HG03571 (cell line): ENCODE data around the gene UPP2.

Experiments used
- ATAC-seq: cut with Tn5 transposase; IDR thresholded peaks from one replicate; pipeline ENCODE4 v1.9.1; 2021; ENCODE audit not compliant: unreplicated experiment

The UPP2 gene

GRCh38 chr2:158140201-158140600 is 38.5 kb downstream of the UPP2 start:
- no peak for ATAC-seq

DNA sequence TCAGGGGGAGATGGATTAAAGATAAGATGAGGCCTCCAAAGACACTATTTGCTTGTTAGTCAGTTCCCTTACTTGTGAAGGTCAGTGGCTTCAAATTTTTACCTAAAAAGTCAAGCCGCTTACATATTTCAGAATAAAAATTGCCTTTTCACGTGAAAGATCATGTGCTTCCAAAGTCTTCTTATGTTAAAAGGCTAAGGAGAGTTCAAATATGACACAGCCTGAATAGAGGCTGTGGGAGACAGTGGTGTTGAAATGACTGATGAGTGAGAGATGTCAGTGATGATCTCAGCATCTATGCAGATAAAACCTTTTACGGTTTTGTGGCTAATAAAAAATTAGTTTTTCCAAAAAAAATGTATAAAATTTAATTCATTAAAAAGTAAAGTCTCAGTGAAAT is 40.5 kb downstream of the UPP2 start:
- no peak for ATAC-seq

DNA sequence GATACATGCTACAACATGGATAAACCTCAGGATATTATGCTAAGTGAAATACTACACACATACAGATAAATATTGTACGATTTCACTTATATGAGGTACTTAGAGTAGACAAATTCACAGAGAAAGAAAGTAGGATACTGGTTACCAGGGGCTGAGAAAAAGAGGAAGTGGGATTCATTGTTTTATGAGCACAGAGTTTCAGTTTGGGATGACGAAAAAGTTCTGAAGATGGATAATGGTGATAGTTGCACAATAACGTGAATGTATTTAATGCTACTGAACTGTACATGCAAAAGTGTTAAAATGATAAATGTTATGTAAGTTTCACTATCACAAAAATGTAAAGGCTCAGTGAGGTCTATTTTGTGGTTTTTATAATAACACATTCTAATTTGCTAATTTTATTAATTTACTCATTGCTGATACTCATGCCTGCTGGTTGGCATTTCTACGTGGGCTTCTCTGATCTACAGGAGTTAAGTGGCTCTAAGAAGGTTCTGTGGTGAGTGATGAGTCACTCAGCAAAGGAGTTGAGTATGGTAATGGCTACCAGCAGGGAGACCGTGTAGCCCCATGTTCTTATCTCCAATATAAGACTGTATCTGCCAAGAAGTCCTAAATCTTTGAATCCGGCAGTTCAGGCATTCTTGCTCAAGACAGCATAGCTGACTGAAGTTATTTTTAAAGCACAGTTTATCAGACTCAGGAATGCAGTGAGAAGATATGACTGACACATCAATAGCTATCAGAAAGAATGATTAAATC is 41.1 kb downstream of the UPP2 start:
- no peak for ATAC-seq

GRCh38 chr2:158143703-158144360 is 42.2 kb downstream of the UPP2 start:
- no peak for ATAC-seq

DNA sequence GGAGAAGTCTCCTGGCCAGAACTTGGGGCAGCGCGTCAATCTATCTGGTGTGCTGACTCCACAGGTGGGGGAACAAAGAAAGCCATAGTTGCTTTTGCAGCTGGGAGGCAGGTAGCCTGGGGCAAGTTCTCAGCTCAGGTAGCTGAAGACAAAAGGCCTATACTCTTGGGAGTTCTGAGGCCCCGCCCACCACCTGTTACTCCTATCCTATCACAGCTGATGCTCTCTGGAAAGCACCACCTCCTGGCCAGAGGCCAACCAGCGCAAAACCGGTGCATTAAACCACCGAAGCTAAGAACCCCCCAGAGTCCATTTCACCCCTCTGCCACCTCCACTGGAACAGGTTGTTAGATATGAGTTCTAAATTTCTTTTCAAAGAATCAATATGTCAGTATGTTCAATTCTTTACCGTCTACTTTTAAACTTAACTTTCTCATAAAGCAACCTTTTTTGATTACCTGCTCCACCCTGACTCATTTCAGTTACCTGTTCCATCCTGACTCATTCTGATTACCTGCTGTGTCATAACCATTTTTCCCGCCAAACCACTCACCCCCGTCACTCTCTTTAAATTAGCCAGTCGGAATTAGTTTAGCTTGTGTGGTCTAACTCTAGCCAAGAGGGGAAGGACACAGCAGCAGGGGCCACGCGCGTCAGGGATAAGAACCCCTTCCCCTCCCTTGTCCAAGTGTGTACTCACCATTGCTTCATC is 43.4 kb downstream of the UPP2 start:
- no peak for ATAC-seq

DNA sequence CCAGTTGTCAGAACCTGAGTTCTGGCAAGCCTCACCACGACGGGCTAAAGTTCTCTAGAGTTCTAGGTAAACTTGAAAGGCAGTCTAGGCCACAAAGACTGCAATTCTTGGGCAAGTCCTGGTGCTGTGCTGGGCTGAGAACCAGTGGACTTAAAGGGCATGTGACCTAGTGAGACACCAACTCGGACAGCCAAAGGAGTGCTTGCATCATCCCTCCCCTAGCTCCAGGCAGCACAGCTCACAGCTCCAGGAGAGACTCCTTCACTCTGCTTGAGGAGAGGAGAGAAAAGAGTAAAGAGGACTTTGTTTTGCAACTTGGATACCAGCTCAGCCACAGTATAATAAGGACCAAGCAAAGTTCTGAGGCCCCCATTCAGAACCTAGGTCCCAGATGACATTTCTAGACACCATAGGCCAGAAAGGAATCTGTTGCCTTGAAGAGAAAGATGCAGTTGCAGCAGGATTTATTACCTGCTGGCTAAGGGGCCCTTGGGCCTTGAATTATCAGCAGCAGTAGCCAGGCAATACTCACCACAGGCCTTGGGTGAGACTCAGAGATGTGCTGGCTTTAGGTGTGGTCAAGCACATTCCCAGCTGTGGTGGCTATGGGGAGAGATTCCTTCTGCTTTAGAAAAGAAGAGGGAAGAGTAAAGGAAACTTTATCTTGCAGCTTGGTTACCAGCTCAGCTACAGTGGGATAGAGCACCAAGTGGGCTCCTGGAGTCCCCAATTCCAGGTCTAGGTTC is 51.8 kb downstream of the UPP2 start:
- no peak for ATAC-seq

DNA sequence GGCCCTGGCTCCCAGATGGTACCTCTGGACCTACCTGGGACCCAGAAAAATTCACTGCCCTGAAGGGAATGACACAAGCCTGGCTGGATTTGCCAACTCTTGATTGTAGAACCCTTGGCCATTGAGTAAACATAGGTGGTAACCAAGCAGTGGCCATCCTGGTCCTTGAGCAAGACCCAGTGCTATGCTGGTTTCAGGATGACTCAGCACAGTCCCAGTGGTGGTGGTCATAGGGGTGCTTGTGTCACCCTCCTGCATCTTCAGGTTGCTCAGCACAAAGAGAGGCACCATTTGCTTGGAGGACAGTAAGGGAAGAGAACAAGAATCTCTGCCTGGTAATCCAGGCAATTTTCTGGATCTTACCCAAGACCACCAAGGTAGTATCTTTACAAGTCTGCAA is 52.9 kb downstream of the UPP2 start:
- ATAC-seq = no peak

GRCh38 chr2:158172719-158173118 is 71.0 kb downstream of the UPP2 start:
- ATAC-seq = no peak

DNA sequence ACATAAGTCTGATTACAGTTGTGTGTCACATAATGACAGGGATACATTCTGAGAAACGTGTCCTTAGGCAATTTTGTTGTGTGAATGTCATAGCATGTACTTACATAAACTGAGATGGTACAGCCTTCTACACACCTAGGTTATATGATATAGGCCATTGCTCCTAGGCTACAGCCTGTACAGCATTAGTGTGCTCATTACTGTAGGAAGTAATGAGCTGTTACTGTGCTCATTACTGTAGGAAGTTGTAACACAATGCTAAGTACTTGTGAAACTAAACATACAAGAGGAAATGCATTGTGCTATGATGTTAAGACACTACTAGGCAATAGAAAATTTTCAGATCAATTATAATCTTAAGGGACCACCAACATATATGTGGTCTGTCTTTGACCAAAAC is 72.8 kb downstream of the UPP2 start:
- no peak for ATAC-seq

DNA sequence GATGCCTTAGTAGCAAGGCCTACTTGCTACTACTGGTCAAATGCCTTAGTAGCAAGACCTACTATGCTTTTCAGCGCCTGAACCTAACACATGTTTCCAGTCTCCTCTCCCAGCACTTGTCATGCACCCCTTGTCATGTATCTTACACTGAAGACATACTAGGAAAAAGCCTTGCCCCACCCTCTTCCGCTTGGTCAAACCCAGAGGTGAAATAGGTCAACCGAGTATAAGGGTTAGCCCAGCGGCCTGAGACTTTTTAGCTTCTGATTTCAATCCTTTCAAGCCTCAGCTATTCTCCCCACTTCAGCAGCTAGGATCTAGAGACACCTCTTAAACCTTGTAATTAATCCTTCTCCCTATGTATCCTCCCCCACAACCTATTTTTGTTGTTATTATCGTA is 73.3 kb downstream of the UPP2 start:
- ATAC-seq = no peak

DNA sequence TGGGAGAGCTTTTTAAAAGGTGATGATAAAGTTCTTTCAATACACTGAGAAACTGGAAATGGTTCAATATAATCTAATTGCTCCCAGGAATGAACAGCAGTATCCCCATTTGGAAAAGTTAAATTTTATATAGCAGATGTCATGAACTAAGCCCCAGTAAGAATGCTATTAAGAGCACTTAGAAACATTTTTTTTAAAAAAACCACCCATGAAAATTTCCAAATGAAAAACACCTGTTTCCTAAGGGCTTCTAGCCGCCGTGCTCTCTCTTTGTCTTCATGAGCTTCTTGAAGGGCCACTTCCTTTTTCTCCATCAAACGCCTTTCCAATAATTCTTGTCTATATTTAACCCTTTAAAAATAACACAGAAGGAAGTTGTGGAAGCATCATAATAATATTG is 77.0 kb downstream of the UPP2 start:
- ATAC-seq = no peak

- ATAC-seq = no peak
These were observed 78.0 kb downstream of the UPP2 start for GRCh38 chr2:158179660-158180059.

DNA sequence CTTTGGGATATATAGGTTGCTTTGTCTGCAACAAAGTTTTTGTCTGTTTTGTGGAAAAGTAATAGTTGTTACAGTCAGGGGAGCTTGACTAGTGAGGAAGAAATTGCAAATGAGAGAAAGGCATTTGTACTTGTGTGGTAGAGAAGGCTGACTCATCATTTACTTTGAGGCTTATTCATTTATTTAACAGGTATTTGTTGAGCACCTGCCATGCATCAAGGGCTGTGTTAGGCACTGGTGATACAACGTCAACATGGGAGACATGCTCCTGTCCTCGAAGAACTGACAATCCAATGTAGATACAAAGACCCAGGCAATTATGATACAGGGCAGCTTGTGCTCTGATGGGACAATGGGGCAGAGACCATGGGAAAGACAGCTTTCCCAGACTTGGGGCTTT is 79.5 kb downstream of the UPP2 start:
- ATAC-seq = no peak

DNA sequence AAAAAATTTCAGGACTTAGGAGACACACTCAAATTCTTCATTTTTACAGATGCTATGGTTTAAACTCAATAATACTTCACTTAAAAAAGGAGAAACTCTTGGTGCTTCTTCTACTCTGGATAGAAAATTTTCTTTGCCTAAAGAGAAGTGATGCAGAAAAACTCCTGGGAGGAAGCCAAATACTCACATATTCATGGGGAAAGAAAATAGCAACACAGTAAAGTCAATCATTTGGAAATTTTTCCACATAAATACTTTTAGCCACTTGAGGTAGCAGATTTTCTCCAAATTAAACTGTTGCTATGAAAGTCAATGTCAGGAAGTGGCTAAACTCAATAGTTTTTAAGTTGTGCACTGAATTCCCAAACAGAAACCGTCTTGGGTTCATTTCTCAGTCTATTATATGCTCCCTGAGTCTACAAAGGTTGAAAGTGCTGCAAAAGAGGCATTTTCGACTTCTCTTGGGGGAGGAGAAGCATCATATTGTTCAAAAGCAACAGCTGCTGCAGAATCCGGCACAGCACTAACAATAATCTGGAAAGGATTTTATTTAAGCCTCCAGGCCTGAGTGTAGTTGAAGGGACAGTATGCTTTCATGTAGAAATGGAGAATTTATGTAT is 81.1 kb downstream of the UPP2 start:
- no peak for ATAC-seq

DNA sequence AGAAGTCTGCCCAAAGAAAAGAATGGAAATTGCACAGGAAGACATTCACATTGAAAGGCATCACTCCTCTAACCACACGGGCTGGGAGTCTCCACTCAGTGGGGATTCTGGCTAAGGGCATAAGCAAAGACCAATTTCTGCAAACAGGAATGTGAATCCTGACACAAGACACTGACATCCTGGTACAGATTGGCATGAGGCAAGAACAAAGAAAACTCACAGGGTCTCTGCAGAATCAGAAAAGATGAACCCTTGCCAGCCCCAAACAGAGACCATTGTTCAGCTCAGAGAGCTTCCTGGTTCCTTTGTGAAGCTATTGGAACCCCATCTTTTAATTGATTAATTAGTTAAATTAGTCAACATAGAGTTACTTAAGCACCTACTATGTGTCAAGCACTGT is 82.3 kb downstream of the UPP2 start:
- ATAC-seq = no peak

DNA sequence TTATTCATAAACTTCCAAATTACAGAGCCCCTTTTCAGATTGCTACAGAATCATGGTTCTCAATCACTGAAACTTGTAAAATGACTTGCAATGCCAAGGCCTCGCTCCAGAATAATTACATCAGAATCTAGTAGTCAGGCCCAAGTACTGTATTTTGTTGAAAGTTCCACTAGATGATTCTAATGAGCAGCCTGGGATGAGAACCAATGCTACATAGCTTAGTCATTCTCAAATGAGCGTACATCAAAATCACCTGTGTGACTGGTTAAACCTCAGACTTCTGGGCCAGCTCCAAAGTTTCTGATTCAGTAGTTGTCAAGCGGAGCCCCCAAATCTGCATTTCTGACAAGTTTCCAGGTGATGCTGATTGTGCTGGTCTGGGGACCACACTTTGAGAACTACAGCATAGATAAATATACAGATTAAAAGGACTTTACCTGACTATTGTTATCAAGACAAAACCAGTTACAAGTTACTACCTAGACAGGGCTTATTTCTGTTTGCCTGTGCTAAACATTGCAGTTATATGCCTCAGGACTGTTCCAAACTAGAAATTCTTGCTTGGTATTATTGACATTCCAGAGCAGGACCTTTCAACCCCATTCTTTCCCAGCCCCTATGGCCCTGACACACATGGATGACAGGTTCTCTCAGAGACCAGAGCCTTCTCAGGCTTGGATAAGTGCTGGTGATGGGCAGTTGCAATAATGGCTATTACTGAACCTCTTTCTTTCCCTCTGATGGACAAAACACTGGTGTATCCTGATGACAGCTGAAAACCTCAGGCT is 83.1 kb downstream of the UPP2 start:
- no peak for ATAC-seq
